RWPE2 (cell line): ENCODE data around the gene IGF2R.
A peak's percentile ranks its signal among the peaks of the same experiment; 100 is the strongest.

Experiments
- ATAC-seq: fragments of 200-7000 bp; cut with Tn5 transposase; 3 replicates; pipeline ENCODE4 v1.9.1; 2021; ENCODE audit warnings: low read depth
- DNase-seq: peaks from one replicate; pipeline ENCODE4 v3.0.0-alpha.2; 2020; ENCODE audit warnings: low spot score
- H3K27ac ChIP-seq: fragments of 450-650 bp; 2 replicates; pipeline ENCODE4 v1.5.1; 2017; ENCODE audit warnings: mild to moderate bottlenecking; ENCODE audit not compliant: poor library complexity, severe bottlenecking
- H3K27me3 ChIP-seq: fragments of 250-450 bp; sonication (Bioruptor Pico); 2 replicates; pipeline ENCODE4 v1.5.1; 2021; ENCODE audit warnings: mild to moderate bottlenecking, moderate library complexity; ENCODE audit not compliant: insufficient read depth, poor library complexity, severe bottlenecking
- H3K36me3 ChIP-seq: fragments of 250-450 bp; sonication (Bioruptor Pico); 2 replicates; pipeline ENCODE4 v1.5.1; 2020; ENCODE audit warnings: low read depth, mild to moderate bottlenecking, moderate library complexity
- H3K4me1 ChIP-seq: fragments of 250-450 bp; sonication (Bioruptor Pico); 2 replicates; pipeline ENCODE4 v1.5.1; 2021; ENCODE audit warnings: mild to moderate bottlenecking, moderate library complexity; ENCODE audit not compliant: insufficient read depth, poor library complexity, severe bottlenecking
- H3K4me3 ChIP-seq: fragments of 250-450 bp; sonication (Bioruptor Pico); 2 replicates; pipeline ENCODE4 v1.5.1; 2021; ENCODE audit warnings: mild to moderate bottlenecking, moderate library complexity; ENCODE audit not compliant: severe bottlenecking
- H3K9me3 ChIP-seq: fragments of 250-450 bp; sonication (Bioruptor Pico); 2 replicates; pipeline ENCODE4 v1.5.1; 2021; ENCODE audit warnings: mild to moderate bottlenecking, moderate library complexity; ENCODE audit not compliant: severe bottlenecking
- CTCF ChIP-seq: fragments of 450-650 bp; IDR thresholded peaks from one replicate; pipeline ENCODE4 v1.5.1; 2017; ENCODE audit warnings: mild to moderate bottlenecking, moderate library complexity; ENCODE audit not compliant: poor library complexity, severe bottlenecking

Gene IGF2R

GRCh38 chr6:160027931-160028330 is 59.0 kb downstream of the IGF2R start:
- peaks cover 19% of the 10 kb centered on the region for H3K4me1 ChIP-seq
- no peaks in the 10 kb centered on the region for H3K27me3 ChIP-seq
- H3K36me3 ChIP-seq, result peaks cover 72% of the 10 kb centered on the region
- no peaks in the 10 kb centered on the region for H3K9me3 ChIP-seq
- no peak overlapping the region for H3K27ac ChIP-seq
- no peak for TF ChIP-seq CTCF
- ATAC-seq, result no peak
- DNase-seq, result no peak
- no peak overlapping the region for H3K4me3 ChIP-seq

- H3K27ac ChIP-seq, result peak overlapping the region; percentile 62
- H3K4me3 ChIP-seq, result no peak overlapping the region
- DNase-seq, result no peak
- peaks cover 19% of the 10 kb centered on the region for H3K4me1 ChIP-seq
- H3K27me3 ChIP-seq, result no peaks in the 10 kb centered on the region
- H3K9me3 ChIP-seq, result no peaks in the 10 kb centered on the region
- H3K36me3 ChIP-seq, result peaks cover 79% of the 10 kb centered on the region
- TF ChIP-seq CTCF, result no peak
- ATAC-seq, result no peak
Measured at GRCh38 chr6:160028487-160029275, 59.8 kb downstream of the IGF2R start.

- ATAC-seq (no peak), DNase-seq (no peak)
- peak overlapping the region; percentile 62 for H3K27ac ChIP-seq
- H3K27me3 ChIP-seq, result no peaks in the 10 kb centered on the region
- H3K4me3 ChIP-seq, result no peak overlapping the region
- H3K36me3 ChIP-seq, result peaks cover 80% of the 10 kb centered on the region
- no peaks in the 10 kb centered on the region for H3K9me3 ChIP-seq
- TF ChIP-seq CTCF, result no peak
- peaks cover 19% of the 10 kb centered on the region for H3K4me1 ChIP-seq
Measured at GRCh38 chr6:160029525-160029924, 60.6 kb downstream of the IGF2R start.

- Histone ChIP-seq H3K4me1 (peaks cover 19% of the 10 kb centered on the region), H3K4me3 (no peak overlapping the region), H3K27me3 (no peaks in the 10 kb centered on the region), H3K27ac (peak overlapping the region; percentile 62), H3K9me3 (no peaks in the 10 kb centered on the region), H3K36me3 (peaks cover 80% of the 10 kb centered on the region)
- TF ChIP-seq CTCF, result no peak
- DNase-seq (peak; percentile 84), ATAC-seq (peak; percentile 98)
Measured at GRCh38 chr6:160030103-160030502, 61.2 kb downstream of the IGF2R start.

GRCh38 chr6:160031442-160031841 is 62.6 kb downstream of the IGF2R start:
- DNase-seq, result no peak
- ATAC-seq, result no peak
- H3K4me1 ChIP-seq, result peaks cover 27% of the 10 kb centered on the region
- H3K9me3 ChIP-seq, result no peaks in the 10 kb centered on the region
- no peak for TF ChIP-seq CTCF
- H3K27me3 ChIP-seq, result no peaks in the 10 kb centered on the region
- peak overlapping the region; percentile 62 for H3K27ac ChIP-seq
- no peak overlapping the region for H3K4me3 ChIP-seq
- H3K36me3 ChIP-seq, result peaks cover 68% of the 10 kb centered on the region
